CD4-positive, alpha-beta T cell treated with Interleukin-21 for 1 hour (primary cell): ENCODE results near the gene BTBD7.
A peak's percentile ranks its signal among the peaks of the same experiment; 100 is the strongest.
"Not testable (repeated sequence)": the region's sequence is repeated elsewhere in the genome, so short reads cannot be mapped to it uniquely, and the experiment has no call there.

Experiments
- DNase-seq: peaks from one replicate; pipeline ENCODE4 v3.0.0-alpha.2; 2020

The BTBD7 gene

DNA sequence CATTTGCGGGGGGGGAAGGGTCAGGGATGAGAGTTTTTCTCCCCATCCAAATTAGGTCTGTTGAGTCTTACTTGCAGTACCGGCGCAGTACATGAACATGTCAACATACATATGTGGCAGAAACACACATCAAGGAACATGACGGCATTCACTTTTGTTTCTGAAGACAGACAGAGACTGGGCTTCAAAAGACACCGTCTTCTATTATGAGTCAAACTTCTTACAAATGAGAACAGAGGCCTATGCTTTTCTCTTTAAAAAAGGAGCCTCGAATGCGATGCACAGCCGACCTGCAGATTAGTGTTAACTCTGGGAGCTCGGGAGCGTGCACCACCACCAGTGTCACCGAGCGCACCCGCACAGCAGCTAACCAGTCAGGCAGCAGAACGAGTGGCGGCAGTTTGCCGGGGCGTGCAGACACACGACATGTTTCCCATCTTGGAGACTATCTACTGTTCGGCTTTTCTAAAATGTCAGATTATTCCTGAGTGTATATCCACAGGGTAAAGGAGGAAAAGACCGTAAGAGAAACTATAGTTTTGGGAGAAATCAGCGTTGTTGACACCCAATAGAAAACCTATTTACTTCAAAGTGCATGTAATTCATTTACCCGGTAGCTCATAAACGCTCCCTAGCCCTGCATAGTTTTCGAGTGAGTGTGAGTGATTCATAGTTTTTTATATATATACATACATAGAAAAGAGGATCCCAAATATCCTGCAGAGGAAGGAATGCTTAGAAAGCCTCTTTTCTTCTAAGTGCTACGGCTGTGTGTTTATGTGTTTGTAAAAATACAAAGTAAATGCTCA, 92.8 kb downstream of the BTBD7 start:
- DNase-seq, result no peak

DNA sequence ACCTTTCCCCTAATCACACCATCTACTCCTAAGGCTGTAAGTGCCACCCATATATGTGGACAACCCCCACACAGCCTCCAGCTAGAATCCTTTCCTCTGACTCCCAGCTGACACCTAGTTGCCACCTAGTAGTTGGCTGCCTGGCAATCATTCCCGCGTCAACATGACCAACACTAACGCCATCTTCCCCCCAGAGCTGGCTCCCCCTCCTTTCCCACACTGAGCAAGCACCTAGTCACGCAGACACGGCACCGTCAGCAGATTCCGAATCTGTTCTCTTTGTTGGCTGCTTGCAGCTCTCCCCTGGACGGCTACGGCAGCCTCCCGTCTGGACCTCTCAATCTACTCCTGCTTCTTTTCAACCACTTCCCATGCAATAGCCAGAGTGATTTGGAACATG, 98.0 kb downstream of the BTBD7 start:
- DNase-seq, result no peak

DNA sequence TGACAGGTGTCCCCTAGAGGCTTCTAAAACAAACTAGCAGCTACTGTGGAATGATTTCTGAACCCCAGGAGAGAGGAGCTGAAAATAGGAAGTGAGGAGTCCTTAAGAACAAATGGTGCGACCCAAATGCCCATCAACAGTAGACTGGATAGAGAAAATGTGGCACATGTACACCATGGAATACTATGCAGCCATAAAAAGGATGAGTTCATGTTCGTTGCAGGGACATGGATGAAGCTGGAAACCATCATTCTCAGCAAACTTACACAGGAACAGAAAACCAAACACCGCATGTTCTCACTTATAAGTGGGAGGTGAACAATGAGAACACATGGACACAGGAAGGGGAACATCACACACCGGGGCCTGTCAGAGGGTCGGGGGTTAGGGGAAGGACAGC, 99.8 kb downstream of the BTBD7 start:
- DNase-seq, result not testable (repeated sequence)

DNA sequence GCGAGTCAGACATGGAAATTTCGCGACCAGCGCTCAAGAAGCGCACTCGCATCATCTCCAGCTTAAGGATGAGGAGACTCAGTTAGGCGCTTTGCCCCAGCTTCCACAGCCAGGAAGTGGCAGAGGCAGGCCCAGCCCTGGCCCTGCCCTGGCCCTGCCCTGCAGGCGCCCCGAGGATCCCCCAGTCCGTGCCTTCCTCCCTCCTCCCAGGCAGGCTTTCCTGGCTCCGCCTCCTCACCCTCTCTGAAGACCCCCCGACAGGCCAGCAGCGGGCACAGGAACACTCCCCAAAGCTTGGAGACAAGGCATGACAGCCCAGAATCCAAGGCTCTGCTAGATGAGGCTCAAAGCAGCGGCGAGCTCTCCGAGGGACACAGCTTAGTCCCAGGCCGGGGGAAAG, 100.7 kb downstream of the BTBD7 start:
- no peak for DNase-seq

DNA sequence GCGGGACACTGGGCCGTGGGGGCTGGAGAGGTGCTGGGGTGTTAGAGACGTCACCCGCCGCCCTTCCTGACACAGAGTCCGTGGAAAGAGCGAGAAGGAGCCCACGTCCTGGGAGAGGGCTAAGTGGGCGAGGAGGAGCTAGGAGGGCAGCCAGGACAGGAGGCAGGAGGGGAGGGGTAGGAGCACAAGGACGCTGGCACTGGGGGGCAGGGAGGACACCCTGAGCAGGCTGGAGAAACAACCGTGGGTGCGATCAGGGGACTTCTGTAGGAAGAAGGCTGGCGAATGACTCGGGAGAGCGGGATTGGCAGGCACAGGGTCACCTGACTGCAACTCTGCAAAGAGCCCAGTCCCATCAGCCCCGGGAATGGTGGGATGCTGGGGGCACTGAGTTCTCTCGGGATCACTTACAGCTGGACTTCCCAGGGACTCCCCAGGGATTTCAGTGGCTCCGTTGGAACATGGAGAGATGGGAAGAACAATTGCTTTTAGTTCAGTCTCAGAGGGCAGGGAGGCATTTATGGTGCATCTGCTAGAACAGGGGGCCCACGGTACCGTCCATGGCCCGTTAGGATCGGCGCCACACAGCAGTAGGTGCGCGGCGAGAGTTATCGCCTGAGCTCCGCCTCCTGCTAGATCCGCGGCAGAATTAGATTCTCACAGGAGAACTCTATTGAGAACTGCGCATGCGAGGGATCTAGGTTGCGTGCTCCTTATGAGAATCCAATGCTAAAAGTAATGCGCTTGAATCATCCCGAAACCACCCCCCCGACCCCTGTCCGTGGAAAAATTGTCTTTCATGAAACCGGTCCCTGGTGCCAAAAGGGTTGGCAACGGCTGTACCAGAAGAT, 101.5 kb downstream of the BTBD7 start:
- no peak for DNase-seq

DNA sequence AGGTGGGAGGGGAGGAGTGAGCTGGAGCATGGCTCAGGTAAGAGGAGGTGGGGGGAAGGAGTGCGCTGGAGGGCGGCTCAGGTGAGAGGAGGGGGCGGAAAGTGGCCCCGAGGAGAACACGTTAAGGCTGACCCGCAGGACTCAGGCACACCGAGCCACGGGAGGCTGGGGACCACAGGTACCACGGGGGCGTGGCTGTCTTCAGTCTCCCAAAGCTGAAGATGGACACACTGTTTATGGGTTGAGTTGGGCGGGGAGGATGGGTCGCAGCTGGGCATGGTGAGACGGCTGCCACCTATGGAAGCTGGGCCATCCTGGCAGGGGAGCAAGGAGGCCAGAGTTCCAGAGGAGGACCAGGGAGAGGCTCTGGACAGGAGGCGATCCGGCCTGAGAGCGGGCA, 102.3 kb downstream of the BTBD7 start:
- DNase-seq, result no peak

DNA sequence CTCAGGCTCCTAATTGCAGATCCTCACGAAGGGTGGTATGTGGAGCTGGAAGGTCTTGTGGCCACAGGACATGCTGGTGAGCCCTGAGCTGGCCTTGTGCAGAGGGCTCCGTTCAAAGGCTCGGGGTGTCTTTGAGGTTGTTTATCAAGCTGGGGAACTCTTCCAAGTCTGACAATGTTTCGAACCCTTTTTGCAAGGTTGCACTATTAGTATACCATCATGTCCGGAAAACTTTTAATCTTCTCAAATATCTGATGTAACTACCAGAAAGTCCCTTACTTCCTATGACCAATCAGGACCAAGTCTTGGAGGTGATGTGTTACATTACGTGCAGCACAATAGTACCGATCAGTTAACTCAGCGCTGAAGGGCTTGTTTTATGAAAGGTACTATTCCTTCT, 104.3 kb downstream of the BTBD7 start:
- no peak for DNase-seq

DNA sequence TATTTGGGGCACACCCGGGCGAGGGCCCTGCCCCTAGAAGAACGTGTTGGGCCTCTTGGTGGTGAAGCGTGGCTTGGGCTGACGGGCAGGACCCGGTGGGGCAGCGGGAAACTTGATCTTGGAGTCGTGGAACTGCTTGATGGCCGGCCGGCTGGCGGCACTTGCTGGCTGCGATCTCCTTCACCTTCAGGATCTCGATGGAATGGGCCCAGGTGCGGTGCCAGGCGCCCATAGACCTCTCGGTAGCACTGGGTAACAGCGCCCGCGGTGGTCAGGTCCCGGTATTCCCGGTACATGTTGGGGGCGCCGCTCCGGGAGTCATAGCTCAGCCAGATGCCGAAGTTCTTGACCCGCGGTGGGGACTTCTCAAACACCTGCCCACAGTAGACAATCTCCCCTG, 109.3 kb downstream of the BTBD7 start:
- DNase-seq, result no peak

DNA sequence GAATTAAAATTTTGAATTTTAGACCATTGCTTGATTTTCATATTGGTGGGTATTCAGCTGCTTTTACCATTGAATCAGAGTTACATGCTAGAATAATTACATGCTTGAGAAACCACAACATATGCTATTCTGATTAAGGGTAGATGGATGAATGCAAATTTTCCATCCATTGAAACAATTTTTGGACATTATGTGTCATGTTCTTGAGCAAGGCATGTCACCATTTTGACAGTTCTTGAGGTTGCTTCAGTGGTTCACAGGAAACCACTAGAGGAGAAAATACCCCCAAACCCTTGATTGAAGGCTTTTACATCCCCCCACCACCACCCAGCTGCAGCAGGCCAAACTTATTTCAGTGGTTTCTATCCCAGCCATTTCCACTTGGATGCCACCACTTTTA, 112.3 kb downstream of the BTBD7 start:
- DNase-seq, result no peak

DNA sequence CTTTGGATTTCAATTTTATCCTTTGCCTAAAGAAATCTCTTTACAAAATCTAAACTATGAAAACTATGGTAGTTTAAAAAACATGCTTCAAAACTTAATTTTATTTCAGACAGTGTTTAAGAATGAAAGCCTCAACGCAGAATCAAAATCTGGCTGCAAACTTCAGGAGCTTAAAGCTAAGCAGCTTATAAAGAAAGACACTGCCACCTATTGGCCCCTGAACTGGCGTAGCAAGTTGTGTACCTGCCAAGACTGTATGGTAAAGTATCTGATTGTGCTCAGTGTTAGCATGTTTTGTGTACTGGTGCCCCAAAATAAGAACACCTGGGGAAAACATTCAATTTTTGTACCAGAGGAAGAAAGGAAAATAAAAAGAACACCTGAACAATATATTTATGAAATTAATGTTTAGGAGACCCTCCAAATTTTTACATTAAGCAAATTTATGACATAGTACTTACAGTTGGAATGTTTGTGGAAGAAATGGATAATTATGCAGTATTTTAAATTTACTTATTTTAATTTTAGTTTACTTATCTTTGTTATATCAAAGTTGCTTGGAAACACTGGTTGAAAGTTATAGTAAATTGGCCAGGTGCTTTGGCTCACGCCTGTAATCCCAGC, 113.6 kb downstream of the BTBD7 start:
- DNase-seq, result peak; percentile 72

DNA sequence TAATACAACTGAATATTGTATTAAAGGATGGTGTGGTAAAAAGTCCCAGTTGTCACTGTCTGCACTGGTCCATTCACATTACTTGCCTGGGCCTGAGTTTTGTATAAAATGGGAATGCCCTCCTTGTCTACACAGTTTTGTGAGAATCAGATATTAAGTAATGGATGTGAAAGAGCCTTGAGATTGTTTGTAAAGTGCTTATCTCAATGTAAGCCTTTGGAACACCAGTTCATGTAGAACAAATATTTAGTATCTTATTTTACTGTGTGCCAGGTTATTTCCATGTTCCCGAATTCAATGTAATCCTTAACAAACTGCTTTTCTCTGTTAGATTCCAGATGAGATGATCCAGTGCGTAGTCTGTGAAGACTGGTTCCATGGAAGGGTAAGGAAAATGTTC, 118.2 kb downstream of the BTBD7 start:
- DNase-seq, result no peak

DNA sequence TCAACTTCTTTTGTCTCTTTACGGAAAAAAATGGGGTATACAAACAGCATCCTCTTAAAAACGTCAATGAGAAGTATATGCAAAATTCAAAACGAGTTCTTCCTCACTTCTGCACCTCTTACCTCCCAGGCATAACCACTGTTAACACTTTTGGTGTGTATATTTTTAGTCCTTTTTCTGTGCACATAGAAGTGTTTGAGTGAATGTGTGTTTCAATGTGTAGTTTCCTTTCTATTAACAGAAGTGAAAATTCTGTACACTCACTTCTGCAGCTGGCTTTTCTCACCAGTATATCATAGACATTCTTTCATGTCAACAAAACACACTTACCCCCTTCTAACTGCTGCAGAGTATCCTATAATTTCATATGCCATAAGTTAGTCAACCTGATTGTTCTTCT, 120.4 kb downstream of the BTBD7 start:
- DNase-seq, result no peak

DNA sequence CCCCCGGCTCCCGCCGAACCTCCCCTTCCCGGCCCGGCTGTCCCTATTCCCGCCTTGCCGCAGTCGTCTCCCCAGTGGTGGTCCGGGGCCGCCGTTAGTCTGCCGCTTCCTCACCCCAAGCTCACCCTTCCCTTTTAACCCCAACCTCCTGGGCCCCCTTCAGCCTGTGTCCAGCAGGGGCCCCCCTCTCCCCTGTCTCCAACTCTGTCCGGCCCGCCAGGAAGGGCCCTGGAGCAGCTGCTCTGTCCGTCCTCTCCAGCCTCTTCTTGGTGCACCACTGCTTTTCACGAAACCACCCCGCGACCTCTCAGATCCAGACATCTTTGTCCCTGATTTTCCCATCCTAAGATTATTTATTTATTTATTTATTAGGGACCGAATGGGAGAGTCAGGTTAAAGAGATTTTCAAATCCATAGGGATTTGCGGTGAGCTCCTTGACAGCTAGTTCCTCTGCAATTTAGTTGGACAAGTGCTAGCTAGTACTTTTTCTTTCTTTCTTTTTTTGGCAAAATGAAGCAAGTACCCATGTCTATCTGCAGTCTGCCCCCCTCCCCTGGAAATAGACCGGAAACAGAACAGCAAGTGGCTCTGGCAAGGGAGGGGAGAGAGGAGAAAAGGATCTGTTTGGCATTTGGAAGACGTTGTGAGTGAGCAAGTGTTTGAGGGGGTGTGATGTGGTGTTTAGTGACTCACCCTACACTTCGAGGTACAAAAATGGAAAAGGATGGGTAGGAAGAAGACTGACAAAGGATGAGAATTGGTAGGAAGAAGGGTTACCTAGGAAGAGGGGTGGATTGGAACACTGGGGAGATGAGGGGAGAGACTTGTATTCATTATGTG, 125.1 kb downstream of the BTBD7 start:
- peak; percentile 17 for DNase-seq

DNA sequence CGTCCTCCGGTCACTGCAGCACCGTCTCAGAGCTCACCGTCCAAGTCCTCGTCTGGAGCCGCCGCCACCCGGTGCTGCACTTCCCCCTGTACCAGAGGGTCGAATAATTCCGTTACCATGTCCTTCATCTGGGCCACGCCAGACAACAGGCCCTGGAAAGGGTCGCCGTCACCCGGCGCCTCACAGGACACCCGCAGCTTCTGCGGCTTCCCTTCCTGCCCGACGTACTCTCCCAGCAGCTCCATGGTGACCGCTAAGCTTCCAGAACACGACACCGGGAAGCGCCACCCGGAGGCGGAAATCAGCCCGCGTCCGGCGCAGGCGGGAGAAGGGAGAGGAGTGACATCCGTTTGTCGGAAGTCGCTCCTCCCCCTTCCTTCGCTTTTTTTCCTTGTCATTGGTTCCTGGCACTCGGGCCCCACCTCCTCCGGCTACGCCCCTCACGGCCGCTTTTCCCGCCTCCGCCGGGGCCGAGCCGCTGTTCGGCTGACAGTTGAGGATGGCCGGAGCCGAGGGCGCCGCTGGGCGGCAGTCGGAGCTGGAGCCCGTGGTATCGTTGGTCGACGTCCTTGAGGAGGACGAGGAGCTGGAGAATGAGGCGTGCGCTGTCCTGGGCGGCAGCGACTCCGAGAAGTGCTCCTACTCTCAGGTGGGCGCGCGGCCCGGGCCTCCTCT, 125.9 kb downstream of the BTBD7 start, which contains the start of the genes GON7 and UBR7:
Gene GON7 (minus strand): TSS at position 273 of the 675 bp plus-strand sequence. CDS start 28 bp downstream, at position 245.
Gene UBR7 (plus strand): TSS at position 464 of the 675 bp plus-strand sequence. CDS start 36 bp downstream, at position 500.
- DNase-seq, result peak; percentile 89

DNA sequence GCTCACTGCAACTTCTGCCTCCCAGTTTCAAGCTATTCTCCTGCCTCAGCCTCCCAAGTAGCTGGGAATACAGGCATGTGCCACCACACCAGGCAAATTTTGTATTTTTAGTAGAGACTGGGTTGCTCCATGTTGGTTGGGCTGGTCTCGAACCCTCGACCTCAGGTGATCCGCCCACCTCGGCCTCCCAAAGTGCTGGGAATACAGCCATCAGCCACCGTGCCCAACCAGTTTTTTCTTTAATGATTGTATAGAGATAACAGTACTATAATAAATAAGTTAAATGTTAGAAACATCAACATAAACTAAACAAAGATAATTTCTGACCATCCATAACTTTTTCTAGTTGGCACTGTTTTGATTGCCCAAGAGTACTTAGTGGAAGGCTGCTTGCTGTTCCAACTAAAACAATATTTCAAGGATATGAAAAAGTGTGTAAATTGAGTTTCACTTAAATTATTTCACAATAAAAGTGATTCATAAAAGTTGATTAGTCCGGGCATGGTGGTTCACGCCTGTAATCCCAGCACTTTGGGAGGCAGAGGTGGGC, 131.6 kb downstream of the BTBD7 start:
- no peak for DNase-seq

DNA sequence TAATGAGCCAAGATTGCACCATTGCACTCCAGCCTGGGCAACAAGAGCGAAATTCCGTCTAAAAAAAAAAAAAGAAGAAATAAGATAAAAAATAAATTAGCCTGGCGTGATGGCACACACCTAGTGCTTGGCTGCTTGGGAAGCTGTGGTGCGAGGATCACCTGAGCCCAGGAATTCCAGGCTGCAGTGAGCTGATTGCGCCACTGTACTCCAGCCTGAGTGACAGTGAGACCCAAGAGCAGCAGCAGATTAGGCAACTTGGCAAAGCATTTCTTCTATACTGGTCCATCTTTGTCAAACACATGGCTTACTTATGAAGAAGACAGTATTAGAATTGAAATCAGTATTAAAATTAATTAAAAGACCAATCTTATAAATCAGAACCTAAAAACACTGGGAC, 132.3 kb downstream of the BTBD7 start:
- DNase-seq, result no peak

DNA sequence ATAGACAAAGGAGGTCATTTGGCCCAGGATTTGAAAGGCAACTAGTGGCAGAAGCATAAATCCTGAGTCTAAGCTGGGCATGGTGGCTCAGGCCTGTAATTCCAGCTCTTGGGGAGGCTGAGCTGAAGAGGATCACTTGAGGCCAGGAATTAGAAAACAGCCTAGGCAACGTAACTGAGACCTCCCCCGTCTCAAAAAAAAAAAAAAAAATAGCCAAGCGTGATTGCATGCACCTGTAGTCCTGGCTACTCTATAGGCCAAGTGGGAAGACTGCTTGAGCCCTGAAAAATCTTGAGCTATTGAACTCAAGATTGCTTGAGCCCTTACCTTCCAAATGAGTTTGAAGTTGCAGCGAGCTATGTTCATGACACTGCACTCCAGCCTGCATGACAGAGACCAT, 133.8 kb downstream of the BTBD7 start:
- no peak for DNase-seq

DNA sequence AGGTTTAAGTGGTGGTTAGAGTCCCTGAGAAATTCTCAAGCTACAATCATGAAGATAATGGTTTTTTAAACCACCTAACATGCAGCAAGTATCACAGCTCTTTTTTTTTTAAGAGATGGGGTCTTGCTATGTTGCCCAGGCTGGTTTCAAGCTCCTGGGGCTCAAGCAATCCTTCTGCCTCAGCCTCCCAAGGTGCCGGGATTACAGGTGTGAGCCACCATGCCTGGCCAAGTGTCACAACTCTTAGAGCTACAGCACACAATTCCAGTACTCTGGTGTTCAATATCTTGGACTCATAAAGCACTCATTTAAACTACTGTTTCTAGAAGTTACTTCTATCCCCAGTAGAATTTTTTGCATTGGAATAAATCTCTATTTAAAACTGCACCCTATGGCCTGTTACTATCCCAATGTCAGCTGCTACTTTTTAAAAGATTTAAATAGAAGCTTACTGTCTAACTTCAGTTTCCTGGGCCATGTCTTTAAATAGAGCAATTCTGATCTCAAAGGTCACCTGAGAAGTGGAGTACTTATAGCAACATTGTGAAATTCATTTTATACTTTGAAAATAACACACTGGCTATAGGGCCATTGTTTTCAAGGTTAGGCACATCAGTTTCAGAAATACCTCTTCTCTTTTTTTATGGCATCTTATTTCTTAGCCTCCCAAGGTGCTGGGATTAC, 137.4 kb downstream of the BTBD7 start:
- no peak for DNase-seq
